ENCODE results near the gene MRPS12. TPM values are rescaled to one million over a fixed set of nuclear protein-coding genes. Genes with fewer than 3 reads are reported as not detected.

The MRPS12 gene
- total RNA-seq, 1 experiment from 2014 or later, result 81.3 TPM

DNA sequence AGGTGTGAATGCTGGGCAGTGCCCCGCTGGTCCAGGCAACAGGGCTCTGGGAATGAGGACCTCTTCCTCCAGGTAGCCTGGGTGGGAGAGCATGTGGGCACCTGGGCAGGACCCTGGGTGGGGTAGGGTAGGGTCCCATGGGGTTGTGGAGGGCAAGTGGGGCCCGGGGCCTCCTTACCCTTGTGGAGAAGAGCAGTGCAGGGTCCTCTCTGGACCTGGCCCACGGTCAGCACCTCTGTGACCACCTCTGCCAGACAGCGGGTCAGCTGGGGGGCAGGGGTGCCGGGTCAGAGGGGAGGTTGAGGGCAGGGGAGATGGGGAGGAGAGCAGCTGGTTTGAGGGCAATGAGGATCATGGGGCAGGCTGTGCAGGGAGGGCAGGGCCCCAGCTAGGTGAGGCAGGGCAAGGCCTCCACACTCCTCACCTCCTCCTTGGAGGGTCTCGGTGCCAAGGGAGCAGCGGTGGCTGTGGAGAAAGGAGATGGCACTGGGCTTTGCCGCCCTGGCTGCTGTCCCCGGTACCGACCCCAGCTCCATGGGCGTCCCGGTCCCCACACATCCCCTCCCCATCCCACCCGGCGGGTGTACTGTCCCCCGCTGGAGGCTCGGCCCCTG is 19.2 kb upstream of the MRPS12 start:
- Histone ChIP-seq H3K4ac (ENCODE audit: low read depth, low read length) (no peak overlapping the region), H2AK5ac (ENCODE audit: insufficient read length, low read length) (no peak overlapping the region), H4K8ac (replicated peaks; ENCODE audit: insufficient read length, low read depth, low read length) (no peak overlapping the region), H2AFZ (ENCODE audit: low read length) (no peak overlapping the region), H3K79me2 (ENCODE audit: insufficient read depth, low read length) (no peaks in the 10 kb centered on the region), H3K27me3 (ENCODE audit: insufficient read depth, low read length) (no peaks in the 10 kb centered on the region), H3T11ph (ENCODE audit: low read length) (no peak overlapping the region), H3K4me1 (ENCODE audit: insufficient read depth, low read length) (no peaks in the 10 kb centered on the region; the same call in 1 of the 2 replicates), H3K9ac (ENCODE audit: extremely low read depth, insufficient read length, low read length) (no peak overlapping the region), H2BK120ac (ENCODE audit: low read depth, low read length, poor library complexity, severe bottlenecking) (no peak overlapping the region), H4K91ac (ENCODE audit: insufficient read length, low read depth, low read length) (no peak overlapping the region), H3K18ac (ENCODE audit: insufficient read length, low read depth, low read length) (no peak overlapping the region), H2BK15ac (ENCODE audit: low read depth, low read length) (no peak overlapping the region), H2BK5ac (ENCODE audit: insufficient read length, low read length) (no peak overlapping the region), H3K79me1 (ENCODE audit: insufficient read depth, low read depth, low read length, poor library complexity, severe bottlenecking) (no peaks in the 10 kb centered on the region), H4K5ac (ENCODE audit: insufficient read length, low read depth, low read length) (no peak overlapping the region), H4K20me1 (ENCODE audit: control insufficient read depth, insufficient read depth, insufficient read length) (no peaks in the 10 kb centered on the region), H3K56ac (ENCODE audit: insufficient read length, low read depth, low read length) (no peak overlapping the region), H3K27ac (ENCODE audit: insufficient read length, low read depth, low read length) (no peak overlapping the region), H3K4me2 (ENCODE audit: insufficient read depth, insufficient read length, low read length) (no peak overlapping the region), H3K23ac (ENCODE audit: insufficient read length, low read depth, low read length) (no peak overlapping the region), H3K14ac (ENCODE audit: insufficient read depth, low read length) (no peak overlapping the region), H3K9me3 (ENCODE audit: control insufficient read depth, low read depth, low read length) (no peaks in the 10 kb centered on the region), H3K23me2 (ENCODE audit: insufficient read length, low read depth, low read length, poor library complexity, severe bottlenecking) (no peaks in the 10 kb centered on the region), H2BK20ac (ENCODE audit: low read depth, low read length, poor library complexity, severe bottlenecking) (no peak overlapping the region), H2BK12ac (ENCODE audit: insufficient read length, low read depth, low read length) (no peak overlapping the region)
- TF ChIP-seq, protein P1, sequence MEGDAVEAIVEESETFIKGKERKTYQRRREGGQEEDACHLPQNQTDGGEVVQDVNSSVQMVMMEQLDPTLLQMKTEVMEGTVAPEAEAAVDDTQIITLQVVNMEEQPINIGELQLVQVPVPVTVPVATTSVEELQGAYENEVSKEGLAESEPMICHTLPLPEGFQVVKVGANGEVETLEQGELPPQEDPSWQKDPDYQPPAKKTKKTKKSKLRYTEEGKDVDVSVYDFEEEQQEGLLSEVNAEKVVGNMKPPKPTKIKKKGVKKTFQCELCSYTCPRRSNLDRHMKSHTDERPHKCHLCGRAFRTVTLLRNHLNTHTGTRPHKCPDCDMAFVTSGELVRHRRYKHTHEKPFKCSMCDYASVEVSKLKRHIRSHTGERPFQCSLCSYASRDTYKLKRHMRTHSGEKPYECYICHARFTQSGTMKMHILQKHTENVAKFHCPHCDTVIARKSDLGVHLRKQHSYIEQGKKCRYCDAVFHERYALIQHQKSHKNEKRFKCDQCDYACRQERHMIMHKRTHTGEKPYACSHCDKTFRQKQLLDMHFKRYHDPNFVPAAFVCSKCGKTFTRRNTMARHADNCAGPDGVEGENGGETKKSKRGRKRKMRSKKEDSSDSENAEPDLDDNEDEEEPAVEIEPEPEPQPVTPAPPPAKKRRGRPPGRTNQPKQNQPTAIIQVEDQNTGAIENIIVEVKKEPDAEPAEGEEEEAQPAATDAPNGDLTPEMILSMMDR (conservative IDR thresholded peaks at IDR 0.05), result no peak
- peaks cover 3 to 4% of the 10 kb centered on the region in 2 experiments; a peak in 3 of 4 replicates for H3K4me1 Mint-ChIP-seq
- H3K27ac Mint-ChIP-seq, result no peak overlapping the region
- no peak for DNase-seq
- H3K36me3 Mint-ChIP-seq (ENCODE audit: insufficient read depth in 1 of 3, low read depth in 3 of 3), result peaks cover 10 to 26% (median 18%) of the 10 kb centered on the region in 3 experiments; a peak in 6 of 7 replicates
- H3K4me3 Mint-ChIP-seq, result no peak overlapping the region
- H3K9me3 Mint-ChIP-seq, result peaks cover 0 to 2% of the 10 kb centered on the region in 2 experiments; a peak in 1 of 5 replicates
- H3K27me3 Mint-ChIP-seq (ENCODE audit: low read depth), result no peaks in the 10 kb centered on the region; the same call in none of the 2 replicates
- no CpG with 5 or more reads among the region's 16 CpGs for WGBS (ENCODE audit: extremely low coverage, insufficient read length, low lambda C conversion rate)

Measured in H9 (cell line).